ENCODE measurements around the gene MGLL. TPM values are rescaled to one million over a fixed set of nuclear protein-coding genes. Genes with fewer than 3 reads are reported as not detected.

Gene MGLL
- total RNA-seq, 1 donor from 2014 or later: 11.3 TPM

GRCh38 chr3:127805026-127805753 is 17.1 kb downstream of the MGLL start:
- Mint-ChIP-seq H3K4me1 (peaks cover 25% of the 10 kb centered on the region), H3K27me3 (ENCODE audit: low read depth) (no peaks in the 10 kb centered on the region), H3K36me3 (ENCODE audit: low read depth) (peaks cover 14% of the 10 kb centered on the region), H3K4me3 (no peak overlapping the region), H3K9me3 (peaks cover 12% of the 10 kb centered on the region), H3K27ac (ENCODE audit: unreplicated experiment) (no peak overlapping the region)
- TF ChIP-seq CTCF (conservative IDR thresholded peaks at IDR 0.05): no peak
- no peak for DNase-seq (ENCODE audit: low read depth, low spot score)

- peaks cover 17% of the 10 kb centered on the region for H3K36me3 Mint-ChIP-seq (ENCODE audit: low read depth)
- no peak for TF ChIP-seq CTCF (conservative IDR thresholded peaks at IDR 0.05)
- H3K27ac Mint-ChIP-seq (ENCODE audit: unreplicated experiment): no peak overlapping the region
- H3K4me3 Mint-ChIP-seq: no peak overlapping the region
- H3K4me1 Mint-ChIP-seq: peaks cover 23% of the 10 kb centered on the region
- peaks cover 12% of the 10 kb centered on the region for H3K9me3 Mint-ChIP-seq
- no peak for DNase-seq (ENCODE audit: low read depth, low spot score)
- no peaks in the 10 kb centered on the region for H3K27me3 Mint-ChIP-seq (ENCODE audit: low read depth)
These were observed 18.2 kb downstream of the MGLL start for GRCh38 chr3:127804141-127804540.

- peaks cover 14% of the 10 kb centered on the region for H3K36me3 Mint-ChIP-seq (ENCODE audit: low read depth)
- H3K4me1 Mint-ChIP-seq: peaks cover 23% of the 10 kb centered on the region
- peaks cover 9% of the 10 kb centered on the region for H3K9me3 Mint-ChIP-seq
- no peaks in the 10 kb centered on the region for H3K27me3 Mint-ChIP-seq (ENCODE audit: low read depth)
- H3K27ac Mint-ChIP-seq (ENCODE audit: unreplicated experiment): no peak overlapping the region
- TF ChIP-seq CTCF (conservative IDR thresholded peaks at IDR 0.05): no peak
- no peak for DNase-seq (ENCODE audit: low read depth, low spot score)
- H3K4me3 Mint-ChIP-seq: no peak overlapping the region
These were observed 18.7 kb downstream of the MGLL start for GRCh38 chr3:127803619-127804018.

GRCh38 chr3:127802606-127803005 is 19.7 kb downstream of the MGLL start:
- DNase-seq (ENCODE audit: low read depth, low spot score): no peak
- TF ChIP-seq CTCF (conservative IDR thresholded peaks at IDR 0.05): no peak
- Mint-ChIP-seq H3K27me3 (ENCODE audit: low read depth) (no peaks in the 10 kb centered on the region), H3K36me3 (ENCODE audit: low read depth) (peaks cover 9% of the 10 kb centered on the region), H3K9me3 (peaks cover 5% of the 10 kb centered on the region), H3K4me3 (no peak overlapping the region), H3K4me1 (peaks cover 23% of the 10 kb centered on the region), H3K27ac (ENCODE audit: unreplicated experiment) (no peak overlapping the region)

GRCh38 chr3:127801731-127802313 is 20.5 kb downstream of the MGLL start:
- Mint-ChIP-seq H3K36me3 (ENCODE audit: low read depth) (peaks cover 9% of the 10 kb centered on the region), H3K27ac (ENCODE audit: unreplicated experiment) (no peak overlapping the region), H3K9me3 (peaks cover 5% of the 10 kb centered on the region), H3K4me1 (peaks cover 23% of the 10 kb centered on the region), H3K4me3 (no peak overlapping the region), H3K27me3 (ENCODE audit: low read depth) (no peaks in the 10 kb centered on the region)
- no peak for DNase-seq (ENCODE audit: low read depth, low spot score)
- TF ChIP-seq CTCF (conservative IDR thresholded peaks at IDR 0.05): no peak
